GM18873 (cell line): Measurements from ENCODE around the gene TPCN1.

ENCODE experiments used
- ATAC-seq: cut with Tn5 transposase; IDR thresholded peaks from one replicate; pipeline ENCODE4 v1.9.1; 2021; ENCODE audit warnings: mild to moderate bottlenecking, moderate library complexity, moderate number of reproducible peaks; ENCODE audit not compliant: unreplicated experiment, low FRiP score

TPCN1 gene

GRCh38 chr12:113239288-113239771 is 18.1 kb downstream of the TPCN1 start:
- no peak for ATAC-seq

- ATAC-seq: no peak
These were observed 18.6 kb downstream of the TPCN1 start for GRCh38 chr12:113239811-113240331.

- ATAC-seq: no peak
These were observed 19.1 kb downstream of the TPCN1 start for GRCh38 chr12:113240395-113240794.

- no peak for ATAC-seq
These were observed 20.1 kb downstream of the TPCN1 start for GRCh38 chr12:113241191-113242025.

- no peak for ATAC-seq
These were observed 20.8 kb downstream of the TPCN1 start for GRCh38 chr12:113242026-113242418.

GRCh38 chr12:113242560-113242959 is 21.3 kb downstream of the TPCN1 start:
- ATAC-seq: no peak

- no peak for ATAC-seq
These were observed 22.8 kb downstream of the TPCN1 start for GRCh38 chr12:113244047-113244460.

GRCh38 chr12:113244478-113244958 is 23.3 kb downstream of the TPCN1 start:
- no peak for ATAC-seq

- no peak for ATAC-seq
These were observed 24.6 kb downstream of the TPCN1 start for GRCh38 chr12:113245695-113246477.

- ATAC-seq: no peak
These were observed 25.3 kb downstream of the TPCN1 start for GRCh38 chr12:113246478-113247122.

GRCh38 chr12:113247123-113248050 is 26.1 kb downstream of the TPCN1 start:
- ATAC-seq: no peak

- ATAC-seq: no peak
These were observed 27.0 kb downstream of the TPCN1 start for GRCh38 chr12:113248051-113248825.

GRCh38 chr12:113248842-113249435 is 27.7 kb downstream of the TPCN1 start:
- no peak for ATAC-seq

- ATAC-seq: no peak
These were observed 28.3 kb downstream of the TPCN1 start for GRCh38 chr12:113249546-113249945.

- no peak for ATAC-seq
These were observed 28.8 kb downstream of the TPCN1 start for GRCh38 chr12:113250045-113250444.

- no peak for ATAC-seq
These were observed 30.3 kb downstream of the TPCN1 start for GRCh38 chr12:113251404-113252070.

- ATAC-seq: no peak
These were observed 31.2 kb downstream of the TPCN1 start for GRCh38 chr12:113252494-113252893.
